NCI-H128 (cell line): ENCODE data around the gene FGF5.
"Not testable (repeated sequence)": the region's sequence is repeated elsewhere in the genome, so short reads cannot be mapped to it uniquely, and the experiment has no call there.

Source experiments
- DNase-seq: peaks from one replicate; lab custom pipeline; 2025; ENCODE audit not compliant: unreplicated experiment; lab: John Stamatoyannopoulos, UW

Gene FGF5

DNA sequence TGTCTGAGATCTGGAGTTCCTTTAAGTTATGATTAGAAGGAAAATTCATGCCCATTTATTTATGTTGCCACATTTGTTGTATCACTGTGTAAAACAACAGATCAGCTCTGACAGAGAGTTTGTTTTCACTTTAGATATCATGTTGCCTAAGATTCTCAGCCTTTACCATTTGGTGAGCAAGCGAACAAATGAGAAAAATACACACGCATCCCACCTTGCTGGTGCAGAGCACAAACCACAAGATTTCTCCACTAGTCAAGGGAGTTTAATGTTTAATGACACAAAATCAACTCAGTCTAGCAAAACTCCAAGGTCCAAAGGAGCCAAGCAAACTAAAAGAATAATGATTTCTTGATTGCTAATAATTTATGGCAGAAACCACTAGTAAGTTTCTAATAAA, 27.7 kb downstream of the FGF5 start:
- DNase-seq = no peak

GRCh38 chr4:80295336-80295735, 28.9 kb downstream of the FGF5 start:
- no peak for DNase-seq

GRCh38 chr4:80295826-80296225, 29.4 kb downstream of the FGF5 start:
- no peak for DNase-seq

DNA sequence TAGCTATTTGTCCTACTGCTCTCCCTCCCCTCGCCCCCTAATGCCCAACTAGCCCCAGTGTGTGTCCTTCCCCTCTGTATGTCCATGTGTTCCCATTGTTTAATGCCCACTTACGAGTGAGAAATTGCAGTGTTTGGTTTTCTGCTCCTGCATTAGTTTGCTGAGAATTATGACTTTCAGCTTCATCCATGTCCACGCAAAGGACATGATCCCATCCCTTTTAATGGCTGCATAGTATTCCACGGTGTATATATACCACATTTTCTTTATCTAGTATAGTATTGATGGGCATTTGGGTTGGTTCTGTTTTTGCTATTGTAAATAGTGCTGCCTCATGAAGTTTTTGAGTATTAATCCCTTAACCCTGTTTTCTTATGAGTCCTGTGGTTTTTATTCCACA, 35.4 kb downstream of the FGF5 start:
- no peak for DNase-seq

- no peak for DNase-seq
These were observed 36.3 kb downstream of the FGF5 start for GRCh38 chr4:80302616-80303223.

DNA sequence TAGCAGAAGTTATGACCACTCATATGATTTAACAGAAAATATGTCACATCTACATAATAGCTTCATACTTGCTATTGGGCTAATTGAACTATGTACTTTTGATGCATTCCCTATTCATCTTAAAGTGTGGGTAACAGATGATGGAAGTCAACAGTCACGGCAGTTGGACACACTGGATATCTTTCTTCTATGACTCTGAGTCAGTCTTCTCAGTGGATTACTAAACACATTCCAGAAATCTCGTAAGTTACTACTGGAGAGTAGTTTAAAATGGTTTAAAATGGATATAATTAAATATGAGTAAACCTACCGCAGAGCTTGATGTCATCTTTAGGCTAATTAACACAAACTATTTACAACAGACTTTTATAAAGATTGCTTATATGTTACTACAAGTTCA, 39.0 kb downstream of the FGF5 start:
- no peak for DNase-seq

DNA sequence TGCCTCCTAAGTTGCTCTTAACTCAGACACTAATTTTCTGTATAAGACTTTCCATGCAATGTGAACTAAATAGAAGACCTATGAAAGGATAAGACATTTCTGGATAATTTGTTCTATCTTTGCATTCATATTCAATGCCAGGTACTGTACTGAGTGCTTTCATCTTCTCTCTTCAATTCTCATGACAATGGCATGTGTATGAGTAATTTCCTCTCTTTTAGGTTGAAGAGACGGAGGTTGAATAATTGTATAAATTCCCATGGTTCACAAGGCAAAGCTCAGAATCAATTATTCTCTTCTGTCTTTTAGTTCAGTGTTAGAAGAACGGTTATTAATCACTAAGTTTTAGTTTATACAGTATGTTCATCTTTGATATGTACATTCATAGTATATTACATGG, 39.8 kb downstream of the FGF5 start:
- DNase-seq = no peak

DNA sequence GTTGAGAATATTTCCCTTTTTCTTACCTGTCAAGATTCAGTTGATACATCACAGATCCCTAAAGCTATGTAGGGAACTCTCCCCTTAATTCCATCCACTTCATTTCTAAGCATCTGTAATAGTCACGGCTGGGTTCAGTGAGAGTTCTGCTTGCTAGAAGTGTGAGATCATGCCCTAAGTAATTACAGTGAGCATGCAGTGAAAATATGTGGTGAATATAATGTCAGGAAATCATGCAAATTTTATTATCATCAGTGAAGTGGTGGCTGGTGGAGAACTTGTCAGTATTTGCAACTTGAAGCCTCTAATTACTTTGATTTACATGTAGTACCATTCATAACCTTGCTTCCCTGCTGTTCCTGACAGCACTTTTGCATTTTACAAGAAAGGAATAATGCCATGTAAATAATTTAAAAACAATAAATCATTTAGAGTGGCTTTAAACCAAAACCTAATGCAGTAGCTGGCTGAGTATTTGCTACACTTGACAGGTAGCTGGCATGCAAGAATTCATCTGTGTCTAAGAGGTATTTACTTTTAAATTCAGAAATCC, 40.8 kb downstream of the FGF5 start:
- peak; percentile 67 for DNase-seq

GRCh38 chr4:80307774-80308465, 41.5 kb downstream of the FGF5 start:
- DNase-seq = no peak

GRCh38 chr4:80308466-80308822, 42.0 kb downstream of the FGF5 start:
- no peak for DNase-seq

GRCh38 chr4:80309294-80310004, 43.0 kb downstream of the FGF5 start:
- DNase-seq = no peak

GRCh38 chr4:80311130-80311529, 44.7 kb downstream of the FGF5 start:
- no peak for DNase-seq

- DNase-seq = no peak
These were observed 45.7 kb downstream of the FGF5 start for GRCh38 chr4:80312124-80312523.

DNA sequence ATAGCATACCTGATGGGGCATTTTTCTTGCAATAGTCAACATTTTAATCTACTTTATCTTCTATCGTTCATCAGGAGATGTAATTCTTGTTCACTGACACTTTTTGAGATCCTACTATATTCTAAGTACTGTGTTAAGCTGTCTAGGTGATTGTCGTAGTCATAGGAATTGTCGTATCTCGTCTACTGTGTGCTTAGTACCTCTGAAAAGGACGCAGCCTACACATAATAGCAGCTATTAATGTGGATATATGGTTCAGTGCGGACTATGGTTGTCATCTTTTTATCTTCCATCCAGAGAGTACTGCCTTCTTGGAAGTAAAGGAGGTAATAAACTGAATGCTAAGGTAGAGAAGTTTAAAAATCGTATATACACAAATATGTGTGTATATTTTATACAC, 47.2 kb downstream of the FGF5 start:
- DNase-seq = no peak

DNA sequence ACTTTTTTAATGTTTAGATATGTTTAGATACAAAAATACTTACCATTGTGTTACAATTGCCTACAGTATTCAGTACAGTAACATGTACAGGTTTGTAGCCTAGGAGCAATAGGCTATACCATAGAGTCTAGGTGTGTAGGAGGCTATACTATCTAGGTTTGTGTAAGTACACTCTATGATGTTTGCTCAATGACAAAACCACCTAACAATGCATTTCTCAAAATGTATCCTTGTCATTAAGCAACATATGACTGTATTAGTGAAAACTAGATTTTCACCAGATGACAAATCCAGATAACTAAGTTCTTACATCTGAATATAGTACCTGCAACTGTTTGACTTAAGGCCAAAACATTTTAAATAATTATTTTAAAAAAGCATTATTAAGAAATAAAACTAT, 49.4 kb downstream of the FGF5 start:
- not testable (repeated sequence) for DNase-seq

GRCh38 chr4:80321341-80321740, 54.9 kb downstream of the FGF5 start:
- DNase-seq = no peak

DNA sequence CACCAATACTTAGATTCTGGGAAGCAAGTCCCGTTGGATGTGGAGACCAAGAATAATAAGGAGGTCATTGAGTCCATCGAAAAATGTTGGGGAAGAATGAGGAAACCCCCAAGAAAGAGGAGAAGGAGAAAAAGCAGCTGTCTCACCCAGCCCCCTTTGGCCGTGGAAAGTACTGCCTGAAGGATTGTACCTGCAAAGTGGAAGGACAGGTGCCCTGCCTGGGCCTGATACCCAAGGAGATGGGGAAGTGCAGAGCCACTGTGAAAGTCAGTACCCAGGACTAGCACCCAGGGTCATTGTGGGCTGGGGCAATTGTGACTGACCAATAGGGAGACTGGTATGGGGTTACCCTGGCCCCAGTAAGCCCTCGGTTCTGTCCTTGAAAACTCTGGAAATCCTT, 55.3 kb downstream of the FGF5 start:
- DNase-seq = no peak

- DNase-seq = no peak
These were observed 56.3 kb downstream of the FGF5 start for GRCh38 chr4:80322716-80323115.

DNA sequence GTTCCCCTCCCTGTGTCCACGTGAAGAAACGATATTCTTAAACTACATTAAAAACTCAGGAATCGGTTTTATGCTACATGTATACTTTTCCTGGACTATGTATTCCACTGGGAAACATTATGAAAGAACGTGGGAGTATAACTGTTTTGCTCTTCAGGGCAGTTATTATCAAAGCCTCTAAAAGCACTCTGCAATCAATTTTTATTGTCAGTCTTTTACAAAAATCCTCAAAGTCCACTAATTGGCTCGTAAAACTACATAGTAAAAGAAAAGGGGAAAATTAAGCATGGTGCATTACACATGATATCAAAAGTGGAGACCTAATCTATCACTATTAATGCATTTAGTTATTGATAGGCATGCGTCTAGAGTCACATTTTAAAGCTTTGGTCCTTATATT, 57.7 kb downstream of the FGF5 start:
- DNase-seq = no peak

DNA sequence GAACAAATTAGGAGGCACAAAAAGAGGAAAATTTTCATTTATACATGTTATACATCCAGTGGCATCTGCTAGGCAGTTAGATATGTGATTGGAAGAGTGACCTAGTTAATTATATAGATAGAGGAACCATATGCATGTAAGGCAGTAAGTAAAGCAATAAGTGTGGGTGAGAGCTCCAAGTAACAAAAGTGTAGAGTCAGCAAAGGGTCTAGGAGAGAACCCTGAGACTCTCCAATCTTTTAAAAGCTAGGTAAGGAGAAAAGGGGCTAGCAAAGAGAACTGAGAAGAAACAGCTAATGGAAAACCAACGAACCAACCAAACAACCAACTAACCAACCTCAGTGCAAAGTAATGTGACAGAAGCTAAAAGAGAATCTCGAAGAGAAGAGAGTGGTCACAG, 65.2 kb downstream of the FGF5 start:
- DNase-seq = no peak

DNA sequence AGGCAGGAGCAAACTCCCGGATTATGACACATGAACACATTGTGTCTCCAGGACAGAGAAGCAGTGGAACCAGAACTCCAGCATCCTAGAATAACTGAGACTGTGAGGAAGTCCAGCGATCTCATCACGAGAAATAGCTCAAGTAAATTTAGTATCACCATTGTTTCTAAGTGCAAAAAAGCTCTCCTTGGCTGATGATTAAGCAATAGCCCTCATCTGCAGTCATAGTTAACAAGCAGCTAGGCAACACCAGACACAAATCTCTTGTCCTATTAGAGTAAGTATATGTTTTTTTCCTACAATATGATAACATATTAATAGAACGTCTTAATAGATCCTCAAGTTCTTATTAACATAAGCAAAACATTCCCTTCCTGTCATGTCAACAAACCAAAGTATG, 66.7 kb downstream of the FGF5 start:
- DNase-seq = no peak

DNA sequence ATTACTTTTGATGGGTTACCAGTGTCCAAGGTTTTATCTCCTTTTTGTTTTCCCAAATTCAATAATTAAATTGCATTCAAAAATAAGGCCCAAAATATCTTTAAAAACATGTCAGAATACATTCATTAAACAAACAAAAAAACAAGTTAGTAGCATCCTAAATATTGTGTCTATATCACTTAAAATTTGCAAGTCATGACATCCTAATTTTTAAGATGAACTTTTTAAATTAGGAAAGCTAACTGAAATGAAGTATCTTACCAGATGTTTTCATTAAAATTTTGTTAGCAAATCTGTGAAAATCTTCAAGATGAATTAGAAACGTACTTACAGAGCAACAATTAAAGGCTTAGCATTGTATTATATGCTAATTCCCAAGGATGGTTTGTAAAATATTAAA, 68.1 kb downstream of the FGF5 start:
- no peak for DNase-seq
